Endodermal cell (in vitro differentiated cells): ENCODE measurements around the gene CXADR. TPM values are rescaled to one million over a fixed set of nuclear protein-coding genes. Genes with fewer than 3 reads are reported as not detected.

Source experiments
- DNase-seq: peaks from one replicate; pipeline ENCODE4 v3.0.0-alpha.2; 2017
- H3K27ac ChIP-seq: 2 replicates; pipeline ENCODE4 v1.5.1; 2013; ENCODE audit warnings: mild to moderate bottlenecking, low read depth, low read length, moderate library complexity
- H3K27me3 ChIP-seq: 2 replicates; pipeline ENCODE4 v1.6.1; 2013; ENCODE audit warnings: mild to moderate bottlenecking, low read length, moderate library complexity; ENCODE audit not compliant: insufficient read depth, control insufficient read depth, poor library complexity, severe bottlenecking
- H3K36me3 ChIP-seq: 2 replicates; pipeline ENCODE4 v1.7.0; 2013; ENCODE audit warnings: mild to moderate bottlenecking, low read length, moderate library complexity; ENCODE audit not compliant: control insufficient read depth, insufficient read depth
- H3K4me1 ChIP-seq: one replicate; pipeline ENCODE4 v1.7.0; 2013; ENCODE audit warnings: low read length; ENCODE audit not compliant: control insufficient read depth, insufficient read depth
- H3K4me3 ChIP-seq: 2 replicates; pipeline ENCODE4 v1.5.1; 2013; ENCODE audit warnings: mild to moderate bottlenecking, low read length, moderate library complexity
- H3K9ac ChIP-seq: 2 replicates; pipeline ENCODE4 v1.6.1; 2013; ENCODE audit warnings: mild to moderate bottlenecking, low read length, moderate library complexity; ENCODE audit not compliant: poor library complexity, severe bottlenecking; ENCODE audit errors: extremely low read depth
- H3K9me3 ChIP-seq: 2 replicates; pipeline ENCODE4 v1.6.1; 2013; ENCODE audit warnings: mild to moderate bottlenecking, low read length, moderate library complexity; ENCODE audit not compliant: control insufficient read depth
- H3K27ac Mint-ChIP-seq: 2 replicates; pipeline ENCODE4 v1.8.0; 2020; ENCODE audit warnings: mixed read lengths
- H3K27me3 Mint-ChIP-seq: 2 replicates; pipeline ENCODE4 v1.8.0; 2021; ENCODE audit warnings: mild to moderate bottlenecking, mixed read lengths; ENCODE audit not compliant: insufficient read depth
- H3K36me3 Mint-ChIP-seq: 2 replicates; pipeline ENCODE4 v1.8.0; 2020; ENCODE audit warnings: low read depth, mixed read lengths
- H3K4me1 Mint-ChIP-seq: 2 replicates; pipeline ENCODE4 v1.8.0; 2020; ENCODE audit warnings: mixed read lengths
- H3K4me3 Mint-ChIP-seq: 2 replicates; pipeline ENCODE4 v1.8.0; 2020; ENCODE audit warnings: mild to moderate bottlenecking, moderate library complexity, mixed read lengths
- H3K9me3 Mint-ChIP-seq: 2 replicates; pipeline ENCODE4 v1.8.0; 2020; ENCODE audit warnings: mild to moderate bottlenecking, mixed read lengths
- WGBS, 2 experiments: methylation state at CpG; one replicate each; pipeline versions ENCODE4 v1.1.5 to v1.1.7; 2013; ENCODE audit warnings: missing lambda C conversion rate in 2 of 2, mixed read lengths in 1 of 2; ENCODE audit not compliant: insufficient coverage in 1 of 2, insufficient read length in 1 of 2; 5-methylcytosine and 5-hydroxymethylcytosine counted together
- total RNA-seq, 2 donors: library from RNA; stranded (reverse); fragmentation: NEBNext Ultra II Directional in 1 of 2; extraction: Animal tissue kit (Norgen Biotek cat#: 25700) in 1 of 2; gene quantifications; 2 replicates in 1 of 2; 3 replicates in 1 of 2; pipeline ENCODE4 v1.2.1, GENCODE V29; 2021
- TF ChIP-seq, protein P1 (sequence below): fragments of 200-600 bp; sonication (generic); conservative IDR thresholded peaks from 2 replicates; pipeline ENCODE4 v1.5.0; 2021; ENCODE audit warnings: antibody characterized with exemption, mild to moderate bottlenecking

CXADR gene
- total RNA-seq, 2 donors from 2014 or later: 60.5 to 84.3 TPM

DNA sequence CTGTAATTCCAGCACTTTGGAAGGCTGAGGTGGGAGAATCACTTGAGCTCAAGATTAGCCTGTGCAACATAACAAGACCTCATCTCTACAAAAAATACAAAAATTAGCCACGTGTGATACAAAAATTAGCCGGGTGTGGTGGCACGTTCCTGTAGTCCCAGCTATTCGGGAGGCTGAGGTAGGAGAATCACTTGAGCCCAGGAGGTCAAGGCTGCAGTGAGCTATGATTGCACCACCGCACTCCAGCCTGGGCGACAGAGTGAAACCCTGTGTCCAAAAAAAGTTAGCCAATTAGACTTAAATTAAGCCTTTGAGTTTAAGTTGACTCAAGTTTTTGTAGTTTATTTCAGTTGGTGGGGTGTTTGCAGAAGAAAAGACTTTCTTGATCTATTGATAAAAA is 11.8 kb downstream of the CXADR start:
- Histone ChIP-seq H3K27ac (no peak overlapping the region), H3K4me1 (peaks cover 5% of the 10 kb centered on the region), H3K9ac (no peak overlapping the region), H3K36me3 (no peaks in the 10 kb centered on the region), H3K9me3 (no peaks in the 10 kb centered on the region), H3K4me3 (no peak overlapping the region), H3K27me3 (no peaks in the 10 kb centered on the region)
- H3K4me3 Mint-ChIP-seq: no peak overlapping the region
- WGBS, 2 experiments: 93 to 96% methylated on average over 5 to 6 of the region's 6 CpGs
- DNase-seq: no peak
- H3K36me3 Mint-ChIP-seq: peaks cover 8% of the 10 kb centered on the region
- peaks cover 47% of the 10 kb centered on the region for H3K4me1 Mint-ChIP-seq
- no peak overlapping the region for H3K27ac Mint-ChIP-seq
- TF ChIP-seq, protein P1, sequence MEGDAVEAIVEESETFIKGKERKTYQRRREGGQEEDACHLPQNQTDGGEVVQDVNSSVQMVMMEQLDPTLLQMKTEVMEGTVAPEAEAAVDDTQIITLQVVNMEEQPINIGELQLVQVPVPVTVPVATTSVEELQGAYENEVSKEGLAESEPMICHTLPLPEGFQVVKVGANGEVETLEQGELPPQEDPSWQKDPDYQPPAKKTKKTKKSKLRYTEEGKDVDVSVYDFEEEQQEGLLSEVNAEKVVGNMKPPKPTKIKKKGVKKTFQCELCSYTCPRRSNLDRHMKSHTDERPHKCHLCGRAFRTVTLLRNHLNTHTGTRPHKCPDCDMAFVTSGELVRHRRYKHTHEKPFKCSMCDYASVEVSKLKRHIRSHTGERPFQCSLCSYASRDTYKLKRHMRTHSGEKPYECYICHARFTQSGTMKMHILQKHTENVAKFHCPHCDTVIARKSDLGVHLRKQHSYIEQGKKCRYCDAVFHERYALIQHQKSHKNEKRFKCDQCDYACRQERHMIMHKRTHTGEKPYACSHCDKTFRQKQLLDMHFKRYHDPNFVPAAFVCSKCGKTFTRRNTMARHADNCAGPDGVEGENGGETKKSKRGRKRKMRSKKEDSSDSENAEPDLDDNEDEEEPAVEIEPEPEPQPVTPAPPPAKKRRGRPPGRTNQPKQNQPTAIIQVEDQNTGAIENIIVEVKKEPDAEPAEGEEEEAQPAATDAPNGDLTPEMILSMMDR: no peak
- H3K27me3 Mint-ChIP-seq: no peaks in the 10 kb centered on the region
- H3K9me3 Mint-ChIP-seq: no peaks in the 10 kb centered on the region

DNA sequence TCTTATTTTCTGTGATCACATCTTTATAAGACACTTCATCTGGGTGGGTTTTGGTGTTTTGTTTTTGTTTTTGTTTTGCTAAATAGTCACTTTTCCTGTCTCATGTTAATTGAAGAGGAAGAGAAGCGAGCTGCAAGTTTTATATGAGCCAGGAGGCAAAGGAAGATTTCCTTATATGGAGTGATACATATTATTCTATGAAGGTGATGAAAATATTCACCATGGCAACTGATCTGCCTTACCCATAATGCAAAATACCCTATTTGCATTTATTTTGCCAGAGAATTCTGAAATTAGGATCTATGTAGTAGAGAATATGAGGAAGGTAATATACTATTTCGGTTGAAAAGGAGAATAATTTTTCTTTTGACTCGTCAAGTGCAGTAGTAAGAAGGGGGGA is 13.9 kb downstream of the CXADR start:
- Mint-ChIP-seq H3K27ac (peak overlapping the region; percentile 77), H3K4me3 (no peak overlapping the region), H3K27me3 (no peaks in the 10 kb centered on the region), H3K9me3 (no peaks in the 10 kb centered on the region), H3K4me1 (peaks cover 35% of the 10 kb centered on the region), H3K36me3 (peaks cover 15% of the 10 kb centered on the region)
- Histone ChIP-seq H3K9ac (no peak overlapping the region), H3K27me3 (no peaks in the 10 kb centered on the region), H3K36me3 (peaks cover 6% of the 10 kb centered on the region), H3K4me1 (peaks cover 5% of the 10 kb centered on the region), H3K27ac (no peak overlapping the region), H3K4me3 (peak overlapping the region; percentile 59), H3K9me3 (no peaks in the 10 kb centered on the region)
- 95 to 100% methylated on average over 2 to 3 of the region's 3 CpGs for WGBS, 2 experiments
- TF ChIP-seq, protein P1: no peak
- no peak for DNase-seq

DNA sequence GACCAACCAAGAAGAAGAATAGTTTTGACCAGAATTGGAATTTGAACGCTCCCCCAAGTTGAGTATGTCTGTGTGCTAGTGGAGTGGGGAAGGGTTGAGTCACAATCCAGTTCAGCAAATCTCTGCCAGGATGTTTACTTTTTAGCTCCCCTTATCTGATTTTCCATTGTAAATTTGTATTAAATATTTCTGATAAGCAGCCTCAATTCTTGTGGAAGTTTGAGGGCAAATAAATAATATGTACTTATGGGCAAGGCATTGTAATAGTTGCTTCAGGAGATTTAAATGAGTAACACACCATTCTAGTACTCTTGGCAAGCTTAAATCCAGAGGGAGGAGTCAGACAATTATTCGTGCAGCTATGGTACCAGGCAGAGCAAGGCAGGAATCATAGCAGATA is 14.4 kb downstream of the CXADR start:
- Mint-ChIP-seq H3K4me3 (no peak overlapping the region), H3K27ac (peak overlapping the region; percentile 77), H3K27me3 (no peaks in the 10 kb centered on the region), H3K36me3 (peaks cover 15% of the 10 kb centered on the region), H3K4me1 (peaks cover 35% of the 10 kb centered on the region), H3K9me3 (no peaks in the 10 kb centered on the region)
- 80 to 86% methylated on average over 1 to 2 of the region's 2 CpGs for WGBS, 2 experiments
- Histone ChIP-seq H3K4me3 (peak overlapping the region; percentile 59), H3K9me3 (no peaks in the 10 kb centered on the region), H3K27me3 (no peaks in the 10 kb centered on the region), H3K9ac (no peak overlapping the region), H3K27ac (no peak overlapping the region), H3K4me1 (peaks cover 5% of the 10 kb centered on the region), H3K36me3 (peaks cover 6% of the 10 kb centered on the region)
- no peak for DNase-seq
- TF ChIP-seq, protein P1: no peak
